ENCODE measurements around the gene YIPF2. TPM values are rescaled to one million over a fixed set of nuclear protein-coding genes. Genes with fewer than 3 reads are reported as not detected.

YIPF2 gene
- polyA plus RNA-seq, 1 of the 3 experiments (the other 2 are of a cell fraction): 61.3 TPM

DNA sequence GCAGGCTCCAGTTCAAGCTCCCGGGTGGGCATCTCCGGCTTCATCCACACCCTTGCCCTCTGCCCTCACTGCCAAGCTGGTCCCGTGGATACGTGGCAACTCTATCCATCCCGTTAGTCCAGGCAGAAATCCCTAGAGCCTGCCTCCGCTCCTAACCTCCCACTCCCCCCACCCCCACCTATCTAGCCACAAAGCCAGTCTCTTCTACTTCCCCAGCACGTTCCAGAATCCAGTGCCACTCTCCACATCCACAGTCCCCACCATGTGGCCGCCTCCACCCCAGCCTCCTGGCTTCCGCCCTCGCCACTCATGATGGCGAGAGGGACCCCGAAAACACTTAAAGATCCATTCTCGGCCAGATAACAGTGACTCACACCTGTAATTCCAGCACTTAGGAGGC is 3.8 kb downstream of the YIPF2 start:
- DNase-seq: no peak
- H3K36me3 ChIP-seq (replicated peaks in 1 of 2; ENCODE audit: control insufficient read depth in 1 of 2, insufficient read depth in 2 of 2, low read length in 1 of 2): peaks cover 0 to 38% of the 10 kb centered on the region in 2 experiments
- no peak overlapping the region for H2AFZ ChIP-seq (ENCODE audit: low read depth)
- no peak overlapping the region for H3K27ac ChIP-seq (ENCODE audit: low read depth in 2 of 2, low read length in 1 of 2)
- no peaks in the 10 kb centered on the region for H3K9me2 ChIP-seq
- TF ChIP-seq MEF2A (IDR thresholded peaks at IDR 0.05; ENCODE audit: borderline replicate concordance, low read depth): no peak
- no peak for TF ChIP-seq JUND (IDR thresholded peaks at IDR 0.05)
- TF ChIP-seq ELF1 (IDR thresholded peaks at IDR 0.05): no peak
- TF ChIP-seq FOXJ3 (CRISPR knock-in tag; IDR thresholded peaks at IDR 0.05): no peak
- TF ChIP-seq, protein P1, sequence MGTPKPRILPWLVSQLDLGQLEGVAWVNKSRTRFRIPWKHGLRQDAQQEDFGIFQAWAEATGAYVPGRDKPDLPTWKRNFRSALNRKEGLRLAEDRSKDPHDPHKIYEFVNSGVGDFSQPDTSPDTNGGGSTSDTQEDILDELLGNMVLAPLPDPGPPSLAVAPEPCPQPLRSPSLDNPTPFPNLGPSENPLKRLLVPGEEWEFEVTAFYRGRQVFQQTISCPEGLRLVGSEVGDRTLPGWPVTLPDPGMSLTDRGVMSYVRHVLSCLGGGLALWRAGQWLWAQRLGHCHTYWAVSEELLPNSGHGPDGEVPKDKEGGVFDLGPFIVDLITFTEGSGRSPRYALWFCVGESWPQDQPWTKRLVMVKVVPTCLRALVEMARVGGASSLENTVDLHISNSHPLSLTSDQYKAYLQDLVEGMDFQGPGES (IDR thresholded peaks at IDR 0.05; ENCODE audit: low read depth, low read length): no peak
- TF ChIP-seq FOXM1 (IDR thresholded peaks at IDR 0.05; ENCODE audit: low read depth): no peak
- no peak for TF ChIP-seq RAD21 (IDR thresholded peaks at IDR 0.05; ENCODE audit: low read length)
- TF ChIP-seq EZH2phosphoT487 (IDR thresholded peaks at IDR 0.05; ENCODE audit: borderline replicate concordance, low read depth): no peak
- TF ChIP-seq GABPA (IDR thresholded peaks at IDR 0.05; ENCODE audit: low read depth): no peak
- TF ChIP-seq YY1 (IDR thresholded peaks at IDR 0.05; ENCODE audit: low read depth): no peak
- TF ChIP-seq SMC3 (IDR thresholded peaks at IDR 0.05; ENCODE audit: low read depth, low read length): no peak
- no peak for TF ChIP-seq RFX5 (IDR thresholded peaks at IDR 0.05; ENCODE audit: low read length)
- no peak for TF ChIP-seq MXI1 (IDR thresholded peaks at IDR 0.05; ENCODE audit: low read depth, low read length)
- TF ChIP-seq RXRA (IDR thresholded peaks at IDR 0.05; ENCODE audit: borderline replicate concordance, low read depth): no peak
- no peaks in the 10 kb centered on the region for H3K9me3 ChIP-seq
- H3K27me3 ChIP-seq (ENCODE audit: insufficient read depth): no peaks in the 10 kb centered on the region
- peaks cover 29% of the 10 kb centered on the region for H3K79me2 ChIP-seq (ENCODE audit: insufficient read depth)
- peaks cover 5% of the 10 kb centered on the region for H3F3A ChIP-seq (replicated peaks; ENCODE audit: insufficient read depth)
- 92% methylated on average over 9 of the region's 13 CpGs for WGBS (ENCODE audit: low lambda C conversion rate)
- H3K9ac ChIP-seq: no peak overlapping the region
- no peak overlapping the region for H3K4me3 ChIP-seq (ENCODE audit: low read depth in 2 of 2, low read length in 1 of 2)
- ChIA-PET POLR2A (no interaction called here), CTCF (interaction anchor here (1.0 kb wide), 1 partner anchor 54 kb away, joined by 3 read pairs; no protein-coding TSS in a partner anchor)
- peaks cover 0 to 12% of the 10 kb centered on the region in 2 experiments; a peak in 1 of 4 replicates for H3K4me1 ChIP-seq (ENCODE audit: control insufficient read depth in 1 of 2, insufficient read depth in 2 of 2, low read depth in 1 of 2, low read length in 1 of 2)
- peaks cover 2% of the 10 kb centered on the region; the same call in 1 of the 2 replicates for H4K20me1 ChIP-seq (ENCODE audit: insufficient read depth)
- H3K4me2 ChIP-seq: no peak overlapping the region

GRCh38 chr19:10923260-10924112 is 5.0 kb downstream of the YIPF2 start:
- ChIA-PET CTCF (interaction anchor here (1.0 kb wide), 1 partner anchor 52 kb away, joined by 3 read pairs; no protein-coding TSS in a partner anchor), POLR2A (no interaction called here)

More at GRCh38 chr19:10923260-10924112, 5.0 kb downstream of the YIPF2 start:
- Histone ChIP-seq H2AFZ (ENCODE audit: low read depth) (no peak overlapping the region), H3K27ac (ENCODE audit: low read depth in 2 of 2, low read length in 1 of 2) (no peak overlapping the region), H3K9me3 (no peaks in the 10 kb centered on the region), H3K36me3 (replicated peaks in 1 of 2; ENCODE audit: control insufficient read depth in 1 of 2, insufficient read depth in 2 of 2, low read length in 1 of 2) (peaks cover 6 to 44% of the 10 kb centered on the region in 2 experiments), H3K9me2 (no peaks in the 10 kb centered on the region), H3K79me2 (ENCODE audit: insufficient read depth) (peaks cover 19% of the 10 kb centered on the region), H3K4me1 (ENCODE audit: control insufficient read depth in 1 of 2, insufficient read depth in 2 of 2, low read depth in 1 of 2, low read length in 1 of 2) (peaks cover 0 to 9% of the 10 kb centered on the region in 2 experiments; a peak in 1 of 4 replicates), H3K4me3 (ENCODE audit: low read depth in 2 of 2, low read length in 1 of 2) (no peak overlapping the region), H3K9ac (no peak overlapping the region), H3F3A (replicated peaks; ENCODE audit: insufficient read depth) (peaks cover 14% of the 10 kb centered on the region), H3K27me3 (ENCODE audit: insufficient read depth) (no peaks in the 10 kb centered on the region), H3K4me2 (no peak overlapping the region), H4K20me1 (ENCODE audit: insufficient read depth) (no peaks in the 10 kb centered on the region)
- 95% methylated on average over 14 of the region's 29 CpGs for WGBS (ENCODE audit: low lambda C conversion rate)
- DNase-seq: no peak
- TF ChIP-seq POLR2AphosphoS5 (IDR thresholded peaks at IDR 0.05; ENCODE audit: low read depth, low read length): 0 out of 2 replicates have a peak, but pooled peaks have one; percentile 20
- no peak for TF ChIP-seq CHD2 (IDR thresholded peaks at IDR 0.05; ENCODE audit: low read length, partially characterized antibody)
